NK-92 treated with Interleukin-12 subunit alpha and Interleukin-12 subunit beta, amount 100 ng/mL, for 24 hours (cell line): ENCODE results near the gene SLC1A4.
"Not testable (repeated sequence)": the region's sequence is repeated elsewhere in the genome, so short reads cannot be mapped to it uniquely, and the experiment has no call there.

Experiments
- DNase-seq: peaks from one replicate; lab custom pipeline; 2025; lab: John Stamatoyannopoulos, UW

Gene SLC1A4

DNA sequence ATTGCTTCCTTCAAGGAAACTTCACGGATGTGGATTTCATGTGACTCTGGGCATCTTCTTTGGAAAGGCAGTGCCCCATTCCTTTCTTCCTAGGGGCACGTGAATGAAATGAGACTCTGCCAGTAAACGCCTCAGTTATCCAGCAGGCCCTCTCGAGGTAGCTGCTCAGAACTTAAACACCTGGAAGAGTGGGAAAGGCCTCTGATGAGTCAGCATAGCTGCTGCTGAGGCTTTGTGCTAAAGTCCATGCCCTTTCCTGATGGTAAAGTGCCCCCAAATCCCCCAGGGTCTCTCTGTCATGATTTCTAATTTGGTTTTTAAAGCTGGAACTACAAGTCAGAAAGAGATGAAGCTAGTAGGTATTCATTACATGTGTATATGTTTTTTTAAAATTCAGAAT is 3.8 kb downstream of the SLC1A4 start:
- no peak for DNase-seq

DNA sequence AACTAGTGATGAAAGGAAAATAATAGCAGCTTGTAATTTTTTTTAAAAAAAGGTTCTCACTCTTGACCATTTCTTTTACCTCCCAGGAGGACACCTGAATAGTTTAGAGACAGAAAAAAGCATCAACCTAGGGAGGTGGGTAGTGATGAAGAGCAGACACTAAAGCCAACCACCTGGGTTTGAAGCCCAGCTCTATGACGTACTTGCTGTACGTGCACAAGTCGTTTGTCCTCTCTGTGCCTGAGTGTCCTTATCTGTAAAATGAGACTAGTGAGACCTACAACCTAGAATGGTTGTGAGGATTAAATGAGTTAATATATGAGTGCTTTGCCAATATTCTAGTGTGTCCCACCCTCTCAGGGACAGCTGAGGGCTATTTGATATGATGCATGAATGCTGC is 5.8 kb downstream of the SLC1A4 start:
- DNase-seq = no peak

DNA sequence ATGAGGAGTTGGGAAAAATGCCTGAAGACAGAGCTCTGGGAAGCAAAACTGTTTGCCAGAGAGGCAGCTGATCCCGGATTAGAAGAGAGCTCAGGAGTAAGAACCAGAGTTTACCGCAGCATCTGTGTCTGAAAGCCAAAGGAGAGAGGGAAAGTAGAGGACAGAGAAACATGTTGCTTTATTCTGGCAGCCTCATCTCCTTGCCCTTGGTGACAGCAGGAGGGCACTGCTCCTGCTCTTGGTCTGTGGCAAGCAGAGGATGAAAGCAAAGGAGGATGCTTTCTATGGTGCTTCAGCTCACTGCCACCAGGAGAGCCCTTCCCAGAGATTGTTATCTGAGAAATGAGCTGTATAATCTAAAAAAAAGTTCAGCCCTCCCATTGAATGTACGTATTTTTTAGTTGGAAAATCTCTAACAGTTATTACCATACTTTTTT is 7.7 kb downstream of the SLC1A4 start:
- no peak for DNase-seq

DNA sequence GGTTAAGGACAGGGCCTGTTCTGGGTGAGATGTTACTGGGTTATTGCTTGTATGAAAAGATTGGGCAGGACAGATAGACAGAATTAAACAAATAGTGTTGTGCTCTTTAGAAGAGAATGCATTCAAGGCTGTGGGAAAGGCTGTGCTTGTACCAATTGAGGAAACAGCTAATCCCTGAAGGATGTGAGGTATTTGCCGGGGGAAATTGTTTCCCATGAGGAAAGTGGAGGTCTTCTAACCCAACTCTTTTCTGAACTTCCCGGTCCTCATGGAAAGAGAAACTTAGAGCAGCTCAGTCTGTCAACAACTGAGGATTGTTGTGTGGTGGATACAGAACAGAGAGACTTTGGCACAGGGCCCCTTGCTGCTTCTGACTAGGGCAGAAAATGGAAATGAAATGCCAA is 9.5 kb downstream of the SLC1A4 start:
- DNase-seq = no peak

DNA sequence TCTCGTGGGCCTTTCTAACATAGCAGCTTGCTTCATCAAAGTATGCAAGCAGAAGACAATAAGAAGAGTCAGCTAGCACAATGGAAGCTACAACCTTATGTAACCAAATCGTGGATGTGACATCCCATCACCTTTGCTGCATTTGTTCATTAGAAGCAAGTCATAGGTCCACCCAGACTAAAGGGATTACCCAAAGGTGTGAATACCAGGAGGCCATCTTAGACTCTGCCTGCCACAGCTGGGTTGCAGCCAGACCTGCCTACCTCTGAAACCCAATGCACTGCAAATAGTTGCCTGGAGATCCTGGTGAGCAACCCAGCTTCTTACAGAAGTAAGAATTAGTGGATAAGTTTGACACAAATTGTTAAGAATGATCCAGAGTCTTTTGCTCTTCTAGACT is 10.6 kb downstream of the SLC1A4 start:
- DNase-seq = no peak

DNA sequence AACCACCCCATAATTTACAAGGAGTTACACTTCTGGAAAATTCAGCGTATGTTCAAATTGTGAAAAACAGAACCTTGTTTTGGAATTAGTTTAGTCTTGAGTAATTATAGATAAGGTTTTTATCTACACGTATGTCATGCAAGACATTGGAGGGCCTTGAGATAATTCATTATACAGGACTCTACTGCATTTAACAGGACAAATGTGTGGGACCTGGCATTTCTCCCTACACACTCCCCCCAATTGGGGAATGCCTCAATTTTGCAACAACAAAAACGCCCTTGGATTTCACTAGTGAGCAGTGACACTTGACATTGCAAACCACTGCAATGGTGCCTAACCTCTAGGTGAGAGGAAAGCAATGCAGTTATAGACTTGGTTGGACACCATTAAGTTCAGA is 11.4 kb downstream of the SLC1A4 start:
- no peak for DNase-seq

DNA sequence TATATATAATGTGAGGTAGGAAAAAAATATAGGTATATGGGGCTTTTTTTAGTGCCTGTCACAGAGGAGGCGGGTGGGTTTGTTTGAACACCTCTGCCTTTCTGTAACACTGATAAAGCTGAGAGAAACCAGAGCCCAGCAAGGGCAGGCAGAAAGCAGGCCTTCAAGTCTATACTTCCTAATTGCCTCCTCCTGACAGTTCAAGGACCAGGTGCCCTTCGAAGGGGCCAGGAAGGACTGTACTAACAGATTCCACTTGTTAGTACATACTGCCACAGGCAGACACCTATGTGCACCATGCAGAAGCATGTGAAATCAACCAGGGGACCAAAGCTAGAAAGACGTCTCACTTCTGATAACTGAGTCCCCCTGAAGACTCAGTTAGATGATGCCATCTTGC is 13.8 kb downstream of the SLC1A4 start:
- DNase-seq = no peak

DNA sequence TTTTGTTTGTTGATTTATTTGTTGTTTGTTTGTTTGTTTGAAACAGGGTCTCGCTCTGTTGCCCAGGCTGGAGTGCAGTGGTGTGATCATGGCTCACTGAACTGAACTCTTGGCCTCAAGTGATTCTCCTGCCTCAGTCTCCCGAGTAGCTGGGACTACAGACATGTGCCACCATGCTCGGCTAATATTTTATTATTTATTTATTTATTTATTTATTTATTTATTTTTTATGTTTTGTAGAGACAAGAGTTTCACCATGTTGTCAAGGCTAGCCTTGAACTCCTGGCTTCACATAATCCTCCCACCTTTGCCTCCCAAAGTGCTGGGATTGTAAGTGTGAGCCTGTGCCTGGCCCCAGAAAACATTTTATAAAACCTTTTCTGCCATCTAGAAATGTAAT is 15.0 kb downstream of the SLC1A4 start:
- not testable (repeated sequence) for DNase-seq

DNA sequence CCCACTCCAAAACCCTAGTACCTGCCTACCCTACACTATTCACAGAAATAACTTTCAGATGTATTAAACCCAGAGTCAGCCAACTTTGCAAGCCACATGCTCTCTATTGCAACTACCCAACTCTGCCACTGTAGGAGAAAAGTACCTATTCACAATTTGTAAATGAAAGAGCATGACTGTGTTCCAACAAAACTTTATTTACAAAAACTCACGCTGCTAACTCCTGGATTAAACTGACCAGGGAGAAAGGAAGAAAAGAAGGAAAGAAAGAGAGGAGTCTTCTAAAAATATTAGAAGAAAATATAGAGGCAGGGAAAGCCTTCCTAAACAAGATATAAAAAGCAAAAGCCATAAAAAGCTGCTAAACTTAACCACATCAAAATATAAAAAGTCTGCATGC is 24.6 kb downstream of the SLC1A4 start:
- DNase-seq = no peak

DNA sequence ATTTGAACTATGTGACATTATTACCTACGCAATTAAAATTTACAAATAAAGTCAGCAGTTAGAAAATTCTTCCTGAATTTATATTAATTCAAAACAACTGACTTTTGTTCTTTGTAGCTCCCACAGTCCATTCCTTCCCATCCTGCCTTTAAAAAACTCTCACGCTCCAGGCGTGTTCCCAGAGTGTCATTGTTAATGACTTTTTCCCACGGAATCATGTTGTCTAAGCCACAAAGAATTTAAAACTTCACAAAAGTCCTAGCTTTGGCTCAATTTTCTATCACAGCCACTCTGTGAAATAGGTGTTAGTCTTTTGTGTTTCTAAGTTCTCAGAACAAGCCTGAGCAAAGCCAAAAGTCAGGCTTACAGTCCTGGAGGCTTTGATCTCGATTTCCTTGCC is 26.5 kb downstream of the SLC1A4 start:
- DNase-seq = no peak

DNA sequence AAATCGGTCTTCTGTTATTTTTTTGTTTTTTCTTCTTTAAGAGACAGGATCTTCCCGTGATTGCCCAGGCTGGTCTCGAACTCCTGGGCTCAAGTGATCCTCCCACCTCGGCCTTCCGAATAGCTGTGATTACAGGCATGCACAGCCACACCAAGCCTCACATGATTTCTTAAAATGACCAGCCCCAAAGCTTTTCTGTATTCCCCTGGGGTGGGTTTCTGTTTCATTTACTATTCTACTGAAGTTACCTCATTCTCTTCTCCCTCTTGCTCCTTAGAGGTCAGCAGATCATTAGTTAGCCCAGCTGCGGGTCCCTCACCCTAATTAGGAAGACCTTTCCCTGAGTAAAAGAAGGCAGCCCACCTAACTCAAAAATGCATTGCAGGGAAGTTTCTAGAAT is 27.6 kb downstream of the SLC1A4 start:
- no peak for DNase-seq

DNA sequence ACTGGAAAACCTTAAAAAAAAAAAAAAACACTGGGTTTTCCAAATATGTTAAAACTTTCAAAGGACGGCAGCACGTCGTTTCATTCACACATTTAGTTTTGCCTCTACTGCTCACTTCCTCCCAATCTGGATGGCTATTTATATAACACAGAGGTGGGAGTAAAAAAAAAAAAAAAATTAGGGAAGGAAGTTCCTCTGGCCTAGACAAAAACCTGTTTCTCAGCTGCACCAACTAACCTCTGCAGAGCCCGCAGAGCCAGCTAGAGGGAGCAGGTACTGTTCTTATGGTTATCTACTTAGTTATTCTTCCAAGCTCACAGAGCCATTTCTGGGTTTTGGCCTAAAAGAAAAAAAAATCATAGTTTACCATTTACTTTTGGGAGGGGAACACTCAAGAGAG is 28.1 kb downstream of the SLC1A4 start:
- no peak for DNase-seq

DNA sequence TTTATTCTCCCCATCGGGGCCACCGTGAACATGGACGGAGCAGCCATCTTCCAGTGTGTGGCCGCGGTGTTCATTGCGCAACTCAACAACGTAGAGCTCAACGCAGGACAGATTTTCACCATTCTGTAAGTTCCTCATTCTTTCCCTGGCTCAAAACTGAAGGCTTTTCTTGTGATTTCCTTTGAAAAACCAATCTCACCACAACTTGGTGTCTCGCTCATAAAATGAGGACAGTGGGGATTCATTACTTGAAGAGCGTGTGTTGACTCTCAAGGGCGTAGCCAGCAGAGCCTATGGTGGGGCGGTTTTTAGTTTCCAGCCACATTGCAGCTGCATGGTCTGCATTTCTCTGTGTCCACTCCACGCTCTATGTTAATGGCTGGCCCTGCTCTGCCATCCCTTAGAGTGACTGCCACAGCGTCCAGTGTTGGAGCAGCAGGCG is 29.0 kb downstream of the SLC1A4 start:
- DNase-seq = no peak

DNA sequence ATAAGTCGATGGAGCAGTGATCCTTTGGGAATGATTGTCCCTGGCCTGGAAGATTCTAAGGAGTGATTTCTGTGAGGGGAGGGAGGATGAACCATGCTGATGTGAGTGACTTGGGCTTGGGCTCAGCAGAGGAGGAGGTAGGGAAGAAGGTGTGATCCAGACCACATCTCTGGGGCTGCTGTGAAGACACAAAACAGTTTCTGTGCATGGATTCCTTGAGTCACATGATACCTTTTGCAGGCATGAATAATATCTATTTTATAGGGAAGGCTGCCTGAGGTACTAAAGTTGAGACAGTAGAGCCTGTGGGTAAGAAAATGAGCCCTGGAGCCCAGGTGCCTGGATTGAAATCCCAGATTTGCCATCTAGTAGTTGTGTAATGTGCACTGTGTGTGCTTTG is 29.8 kb downstream of the SLC1A4 start:
- DNase-seq = no peak

DNA sequence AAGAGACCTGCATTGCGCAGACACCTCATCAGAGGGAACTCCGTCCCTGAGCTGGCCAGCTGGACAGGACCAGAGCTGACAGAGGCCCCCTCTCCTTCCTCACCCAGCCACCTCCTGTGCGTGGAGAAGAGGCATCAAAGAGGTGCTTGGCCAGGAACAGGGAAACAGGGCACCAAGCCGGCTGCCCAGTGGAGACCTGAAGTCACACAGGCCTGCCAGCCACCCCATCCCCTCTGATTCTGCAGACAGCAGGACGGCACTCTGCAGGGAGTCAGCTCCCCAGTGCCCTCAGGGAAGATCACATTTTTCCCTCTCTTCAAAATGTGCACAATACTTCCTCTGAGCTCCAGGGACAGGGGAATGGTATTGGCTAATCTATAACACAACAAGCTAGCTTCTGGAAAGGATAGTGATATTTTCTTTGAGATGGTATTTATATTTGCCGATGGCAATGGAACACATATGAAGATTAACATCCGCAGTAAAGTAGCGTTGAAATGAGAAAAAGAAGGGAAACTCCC is 30.5 kb downstream of the SLC1A4 start:
- no peak for DNase-seq

DNA sequence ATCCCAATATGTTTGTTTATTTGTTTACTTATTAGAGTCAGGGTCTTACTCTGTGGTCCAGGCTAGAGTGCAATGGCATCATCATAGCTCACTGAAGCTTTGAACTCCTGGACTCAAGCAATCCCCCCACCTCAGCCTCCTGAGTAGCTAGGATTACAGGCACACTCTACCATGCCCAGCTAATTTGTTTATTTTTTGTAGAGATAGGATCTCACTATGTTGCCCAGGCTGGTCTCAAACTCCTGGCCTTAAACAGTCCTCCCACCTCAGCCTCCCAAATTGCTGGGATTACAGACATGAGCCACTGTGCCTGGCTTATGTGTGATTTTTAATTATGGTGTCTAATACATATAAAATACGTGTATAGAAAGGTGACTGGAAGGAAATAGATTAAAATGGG is 31.1 kb downstream of the SLC1A4 start:
- not testable (repeated sequence) for DNase-seq

DNA sequence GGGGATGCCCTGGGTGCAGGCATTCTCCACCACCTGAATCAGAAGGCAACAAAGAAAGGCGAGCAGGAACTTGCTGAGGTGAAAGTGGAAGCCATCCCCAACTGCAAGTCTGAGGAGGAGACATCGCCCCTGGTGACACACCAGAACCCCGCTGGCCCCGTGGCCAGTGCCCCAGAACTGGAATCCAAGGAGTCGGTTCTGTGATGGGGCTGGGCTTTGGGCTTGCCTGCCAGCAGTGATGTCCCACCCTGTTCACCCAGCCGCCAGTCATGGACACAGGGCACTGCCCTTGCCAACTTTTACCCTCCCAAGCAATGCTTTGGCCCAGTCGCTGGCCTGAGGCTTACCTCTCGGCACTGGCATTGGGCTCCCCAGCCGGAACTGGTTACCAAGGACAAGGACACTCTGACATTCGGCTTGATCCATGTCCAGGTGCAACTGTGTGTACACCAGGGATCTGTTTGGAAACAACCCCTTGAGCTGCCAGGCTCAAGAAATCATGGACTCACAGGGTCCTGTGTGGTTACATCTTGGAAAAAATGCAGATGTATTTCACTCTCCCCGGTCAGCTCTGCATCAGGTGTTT is 31.8 kb downstream of the SLC1A4 start:
- no peak for DNase-seq

DNA sequence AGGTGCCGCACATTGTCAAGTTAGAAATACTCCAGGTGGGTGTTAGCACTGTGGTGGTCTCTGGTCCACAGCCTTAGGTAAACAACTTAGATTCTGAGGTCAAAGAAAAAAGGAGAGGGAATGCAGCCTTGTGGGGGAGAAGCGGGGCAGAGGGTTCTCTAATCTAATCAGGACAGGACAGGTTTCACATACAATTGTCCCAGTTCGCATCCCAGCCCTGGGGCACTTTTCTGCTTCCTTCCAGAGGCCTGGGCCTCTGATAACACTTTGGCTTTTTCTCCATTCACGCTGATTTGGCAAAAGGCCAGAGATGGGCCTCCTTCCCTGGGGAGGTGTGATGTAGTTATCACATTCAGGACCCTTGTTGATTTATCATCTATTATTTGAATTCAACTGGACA is 32.5 kb downstream of the SLC1A4 start:
- DNase-seq = no peak

DNA sequence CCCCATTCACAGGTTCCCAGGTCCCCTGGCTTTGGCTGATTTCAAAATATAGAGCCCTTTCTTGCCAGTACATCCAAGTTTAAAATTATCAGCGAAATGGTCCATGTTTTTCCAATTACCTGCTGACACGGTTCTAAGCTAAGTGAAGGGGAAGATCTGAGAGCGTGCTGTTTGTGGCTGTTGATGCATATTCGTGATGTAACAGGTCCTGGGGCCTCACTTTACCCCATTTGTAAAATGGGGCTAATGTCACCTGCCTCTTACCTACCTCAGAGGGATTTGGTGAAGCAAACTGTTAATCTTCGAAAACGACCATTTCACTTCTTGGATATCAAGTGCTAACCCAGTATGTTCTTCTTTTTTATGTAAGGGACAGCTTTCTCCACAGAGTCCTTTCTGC is 33.0 kb downstream of the SLC1A4 start:
- DNase-seq = no peak

DNA sequence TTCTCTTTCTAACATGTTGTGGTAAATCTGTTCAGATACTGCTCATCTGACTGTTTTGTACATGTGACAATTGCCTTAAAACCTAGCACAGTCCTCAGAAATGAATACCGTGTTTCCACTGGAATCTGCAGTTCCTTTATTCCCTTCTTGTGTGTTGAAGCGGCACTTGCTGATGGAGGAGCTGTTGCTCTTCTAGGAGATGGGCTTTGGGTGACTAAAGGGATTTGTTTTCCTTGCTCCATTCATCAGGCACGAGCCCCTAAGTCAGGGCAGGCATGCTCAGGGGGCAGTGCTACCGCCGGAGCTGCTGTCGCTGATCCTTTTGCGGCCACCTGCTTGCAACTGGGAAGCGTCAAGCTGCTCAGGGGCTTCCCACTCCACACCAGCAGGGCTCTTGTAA is 34.5 kb downstream of the SLC1A4 start:
- DNase-seq = no peak

DNA sequence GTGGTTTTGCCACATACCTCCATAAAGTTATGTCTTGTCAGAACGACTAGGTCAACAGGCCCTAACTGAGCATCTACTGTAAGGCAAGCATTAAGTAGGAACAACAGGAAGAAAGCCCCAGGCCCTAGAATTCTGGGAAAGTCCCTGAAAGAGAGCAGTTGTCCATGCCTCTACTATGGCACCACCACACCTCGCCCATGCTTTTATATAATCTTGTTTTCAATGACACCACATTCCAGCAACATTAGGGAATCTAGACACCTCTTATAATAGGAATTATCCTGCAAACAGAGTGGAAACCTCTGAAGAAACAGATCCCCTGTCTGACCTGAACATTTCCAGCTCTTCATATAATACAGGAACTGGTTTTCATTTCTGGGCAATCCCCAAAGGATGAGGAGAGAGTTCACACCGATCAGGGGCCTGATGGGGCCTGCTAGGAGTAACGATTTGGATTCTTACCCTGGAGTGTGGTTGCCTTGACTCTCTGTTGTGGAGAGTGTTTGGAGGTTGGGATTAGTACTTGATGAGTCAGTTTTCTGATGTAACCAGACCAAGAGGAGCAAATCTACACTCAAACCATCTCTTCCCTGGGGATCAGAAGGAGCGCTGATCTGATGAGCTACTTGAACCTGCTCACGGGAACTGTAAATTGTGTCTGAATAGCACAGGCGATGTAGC is 35.1 kb downstream of the SLC1A4 start:
- no peak for DNase-seq

DNA sequence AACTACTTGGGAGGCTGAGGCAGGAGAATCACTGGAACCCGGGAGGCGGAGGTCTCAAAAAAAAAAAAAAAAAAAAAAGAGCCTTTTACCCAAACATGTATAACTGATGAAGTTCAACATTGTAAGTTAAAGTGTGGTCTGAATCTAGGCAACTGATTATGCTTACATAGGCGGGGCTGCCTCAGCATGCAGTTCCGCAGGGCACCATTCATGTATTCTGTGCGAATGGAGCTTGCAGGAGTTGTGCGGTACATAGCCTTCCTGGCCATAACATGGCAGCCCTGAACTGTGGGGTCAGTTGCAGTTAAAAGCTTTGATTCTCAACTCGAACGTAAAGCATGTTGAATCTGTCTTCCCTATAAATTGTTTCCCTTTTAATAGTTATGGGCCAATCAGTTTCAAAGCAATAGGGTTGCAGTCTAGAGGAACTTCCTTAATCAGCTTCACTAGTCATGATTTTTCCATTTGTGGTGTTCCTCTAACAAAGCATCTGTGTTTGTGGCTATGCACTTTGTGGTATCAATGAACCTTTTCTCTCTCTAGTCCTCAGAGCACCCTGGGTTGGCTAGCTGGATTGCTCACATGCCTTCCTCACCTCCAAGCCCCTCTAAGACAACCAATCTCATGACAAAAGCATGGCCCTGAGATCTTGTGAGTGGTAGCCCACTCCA is 36.4 kb downstream of the SLC1A4 start:
- no peak for DNase-seq

DNA sequence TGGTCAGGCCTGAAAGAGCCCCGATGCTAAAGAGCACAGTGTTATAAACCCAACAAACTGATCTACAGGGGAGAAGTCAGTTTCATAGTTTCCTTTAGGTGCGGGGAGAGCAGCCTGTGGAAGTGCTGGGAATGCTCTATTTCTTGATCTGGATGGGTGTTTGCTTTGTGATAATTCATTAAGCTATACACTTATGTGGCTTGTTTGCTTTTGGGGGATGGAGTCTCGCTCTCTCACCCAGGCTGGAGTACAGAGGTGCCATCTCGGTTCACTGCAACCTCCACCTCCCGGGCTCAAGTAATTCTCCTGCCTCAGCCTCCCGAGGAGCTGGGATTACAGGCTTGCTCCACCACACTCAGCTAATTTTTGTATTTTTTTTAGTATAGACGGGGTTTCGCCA is 37.0 kb downstream of the SLC1A4 start:
- DNase-seq = no peak
